Activated naive CD8-positive, alpha-beta T cell (primary cell): Measurements from ENCODE around the gene NTNG1.

Source experiments
- H3K27ac Mint-ChIP-seq: one replicate; pipeline ENCODE4 v1.8.0; 2021; ENCODE audit warnings: mixed read lengths
- H3K27me3 Mint-ChIP-seq: one replicate; pipeline ENCODE4 v1.8.0; 2021; ENCODE audit warnings: mixed read lengths
- H3K36me3 Mint-ChIP-seq: one replicate; pipeline ENCODE4 v1.8.0; 2021; ENCODE audit warnings: mixed read lengths
- H3K4me1 Mint-ChIP-seq: one replicate; pipeline ENCODE4 v1.8.0; 2021; ENCODE audit warnings: low read depth, mixed read lengths
- H3K4me3 Mint-ChIP-seq: one replicate; pipeline ENCODE4 v1.8.0; 2021; ENCODE audit warnings: mild to moderate bottlenecking, mixed read lengths
- H3K9me3 Mint-ChIP-seq: one replicate; pipeline ENCODE4 v1.8.0; 2021; ENCODE audit warnings: low read depth, mixed read lengths

NTNG1 gene

GRCh38 chr1:107342768-107343167 is 201.9 kb downstream of the NTNG1 start:
- H3K36me3 Mint-ChIP-seq, result no peaks in the 10 kb centered on the region
- H3K27me3 Mint-ChIP-seq, result peaks cover 6% of the 10 kb centered on the region
- no peak overlapping the region for H3K27ac Mint-ChIP-seq
- no peak overlapping the region for H3K4me3 Mint-ChIP-seq
- H3K9me3 Mint-ChIP-seq, result no peaks in the 10 kb centered on the region
- no peaks in the 10 kb centered on the region for H3K4me1 Mint-ChIP-seq

GRCh38 chr1:107343601-107344000 is 202.8 kb downstream of the NTNG1 start:
- Mint-ChIP-seq H3K9me3 (no peaks in the 10 kb centered on the region), H3K4me3 (no peak overlapping the region), H3K27ac (no peak overlapping the region), H3K27me3 (peaks cover 6% of the 10 kb centered on the region), H3K4me1 (no peaks in the 10 kb centered on the region), H3K36me3 (no peaks in the 10 kb centered on the region)

GRCh38 chr1:107344268-107344760 is 203.5 kb downstream of the NTNG1 start:
- no peak overlapping the region for H3K4me3 Mint-ChIP-seq

GRCh38 chr1:107344836-107345235 is 204.0 kb downstream of the NTNG1 start:
- Mint-ChIP-seq H3K27ac (no peak overlapping the region), H3K9me3 (no peaks in the 10 kb centered on the region), H3K36me3 (no peaks in the 10 kb centered on the region), H3K4me3 (no peak overlapping the region), H3K4me1 (no peaks in the 10 kb centered on the region), H3K27me3 (peaks cover 9% of the 10 kb centered on the region)

More at GRCh38 chr1:107344268-107344760, 203.5 kb downstream of the NTNG1 start:
- peaks cover 6% of the 10 kb centered on the region for H3K27me3 Mint-ChIP-seq
- no peaks in the 10 kb centered on the region for H3K9me3 Mint-ChIP-seq
- H3K27ac Mint-ChIP-seq, result no peak overlapping the region
- H3K36me3 Mint-ChIP-seq, result no peaks in the 10 kb centered on the region
- H3K4me1 Mint-ChIP-seq, result no peaks in the 10 kb centered on the region

- Mint-ChIP-seq H3K9me3 (peaks cover 4% of the 10 kb centered on the region), H3K27ac (no peak overlapping the region), H3K27me3 (peaks cover 3% of the 10 kb centered on the region), H3K36me3 (no peaks in the 10 kb centered on the region), H3K4me1 (no peaks in the 10 kb centered on the region), H3K4me3 (no peak overlapping the region)
These were observed 212.0 kb downstream of the NTNG1 start for GRCh38 chr1:107352850-107353249.

GRCh38 chr1:107357376-107357775 is 216.5 kb downstream of the NTNG1 start:
- Mint-ChIP-seq H3K36me3 (no peaks in the 10 kb centered on the region), H3K4me3 (no peak overlapping the region), H3K4me1 (no peaks in the 10 kb centered on the region)

GRCh38 chr1:107358619-107359327 is 217.9 kb downstream of the NTNG1 start:
- Mint-ChIP-seq H3K27me3 (no peaks in the 10 kb centered on the region), H3K4me3 (no peak overlapping the region), H3K36me3 (no peaks in the 10 kb centered on the region), H3K4me1 (no peaks in the 10 kb centered on the region), H3K9me3 (no peaks in the 10 kb centered on the region), H3K27ac (no peak overlapping the region)

More at GRCh38 chr1:107357376-107357775, 216.5 kb downstream of the NTNG1 start:
- Mint-ChIP-seq H3K27ac (no peak overlapping the region), H3K9me3 (no peaks in the 10 kb centered on the region), H3K27me3 (no peaks in the 10 kb centered on the region)

GRCh38 chr1:107359472-107360241 is 218.8 kb downstream of the NTNG1 start:
- H3K27me3 Mint-ChIP-seq, result no peaks in the 10 kb centered on the region
- H3K27ac Mint-ChIP-seq, result no peak overlapping the region
- no peak overlapping the region for H3K4me3 Mint-ChIP-seq
- no peaks in the 10 kb centered on the region for H3K9me3 Mint-ChIP-seq
- H3K36me3 Mint-ChIP-seq, result no peaks in the 10 kb centered on the region
- no peaks in the 10 kb centered on the region for H3K4me1 Mint-ChIP-seq

GRCh38 chr1:107362468-107363140 is 221.8 kb downstream of the NTNG1 start:
- Mint-ChIP-seq H3K4me3 (no peak overlapping the region), H3K36me3 (no peaks in the 10 kb centered on the region), H3K4me1 (no peaks in the 10 kb centered on the region)

GRCh38 chr1:107363154-107363553 is 222.3 kb downstream of the NTNG1 start:
- H3K36me3 Mint-ChIP-seq, result no peaks in the 10 kb centered on the region
- no peak overlapping the region for H3K27ac Mint-ChIP-seq
- H3K4me3 Mint-ChIP-seq, result no peak overlapping the region
- no peaks in the 10 kb centered on the region for H3K9me3 Mint-ChIP-seq
- no peaks in the 10 kb centered on the region for H3K27me3 Mint-ChIP-seq
- H3K4me1 Mint-ChIP-seq, result no peaks in the 10 kb centered on the region

More at GRCh38 chr1:107362468-107363140, 221.8 kb downstream of the NTNG1 start:
- no peak overlapping the region for H3K27ac Mint-ChIP-seq
- no peaks in the 10 kb centered on the region for H3K27me3 Mint-ChIP-seq
- no peaks in the 10 kb centered on the region for H3K9me3 Mint-ChIP-seq

- Mint-ChIP-seq H3K9me3 (no peaks in the 10 kb centered on the region), H3K4me1 (no peaks in the 10 kb centered on the region), H3K27me3 (no peaks in the 10 kb centered on the region), H3K4me3 (no peak overlapping the region), H3K27ac (no peak overlapping the region), H3K36me3 (no peaks in the 10 kb centered on the region)
These were observed 224.8 kb downstream of the NTNG1 start for GRCh38 chr1:107365527-107366240.

- Mint-ChIP-seq H3K9me3 (no peaks in the 10 kb centered on the region), H3K4me3 (no peak overlapping the region), H3K36me3 (no peaks in the 10 kb centered on the region), H3K27me3 (peaks cover 9% of the 10 kb centered on the region), H3K27ac (no peak overlapping the region), H3K4me1 (no peaks in the 10 kb centered on the region)
These were observed 237.6 kb downstream of the NTNG1 start for GRCh38 chr1:107378426-107378825.

- Mint-ChIP-seq H3K27me3 (peaks cover 9% of the 10 kb centered on the region), H3K9me3 (no peaks in the 10 kb centered on the region), H3K4me3 (no peak overlapping the region), H3K27ac (no peak overlapping the region), H3K36me3 (no peaks in the 10 kb centered on the region), H3K4me1 (no peaks in the 10 kb centered on the region)
These were observed 238.0 kb downstream of the NTNG1 start for GRCh38 chr1:107378866-107379265.

GRCh38 chr1:107379826-107380225 is 239.0 kb downstream of the NTNG1 start:
- peaks cover 7% of the 10 kb centered on the region for H3K27me3 Mint-ChIP-seq
- H3K9me3 Mint-ChIP-seq, result no peaks in the 10 kb centered on the region
- H3K4me3 Mint-ChIP-seq, result no peak overlapping the region
- no peaks in the 10 kb centered on the region for H3K36me3 Mint-ChIP-seq
- H3K27ac Mint-ChIP-seq, result no peak overlapping the region
- H3K4me1 Mint-ChIP-seq, result no peaks in the 10 kb centered on the region
